Suprapubic skin (tissue), 4 donors: ENCODE data around the gene MEIS3.

Experiments used
- CTCF ChIP-seq, 2 donors: fragments of 200-600 bp in 1 of 2; fragments of 450-650 bp in 1 of 2; sonication (generic) in 1 of 2; IDR thresholded peaks; one replicate each; pipeline ENCODE4 v1.5.1; 2016 to 2019; ENCODE audit warnings: antibody characterized with exemption in 2 of 2, mild to moderate bottlenecking in 1 of 2, moderate library complexity in 1 of 2
- EP300 ChIP-seq: sonication (generic); formaldehyde crosslinking; IDR thresholded peaks from one replicate; pipeline ENCODE4 v1.6.1; 2017; ENCODE audit warnings: antibody characterized with exemption
- POLR2A ChIP-seq, 2 donors: fragments of 450-650 bp; IDR thresholded peaks; one replicate each; pipeline ENCODE4 v1.6.1; 2017; ENCODE audit warnings: antibody characterized with exemption in 2 of 2, mild to moderate bottlenecking in 2 of 2, moderate library complexity in 2 of 2
- POLR2AphosphoS5 ChIP-seq, 3 donors: sonication (generic); formaldehyde crosslinking; IDR thresholded peaks; one replicate each; pipeline ENCODE4 v1.6.1; 2017; ENCODE audit warnings: antibody characterized with exemption in 3 of 3

GRCh38 chr19:47444388-47444821 is 25.1 kb upstream of the MEIS3 start:
- TF ChIP-seq POLR2AphosphoS5 (IDR thresholded peaks at IDR 0.05) (no peak), POLR2A (IDR thresholded peaks at IDR 0.05) (no peak), CTCF (IDR thresholded peaks at IDR 0.05) (no peak), EP300 (no peak)
